Measurements from ENCODE around the gene ST3GAL5.

The ST3GAL5 gene

GRCh38 chr2:85797921-85798320 is 90.9 kb downstream of the ST3GAL5 start:
- peaks cover 1% of the 10 kb centered on the region; the same call in 1 of the 2 replicates for H3K27me3 ChIP-seq (replicated peaks; ENCODE audit: control insufficient read depth, insufficient read depth, low read length)
- H3K4me3 ChIP-seq (replicated peaks; ENCODE audit: low read depth, low read length): no peak overlapping the region
- no peak for DNase-seq (ENCODE audit: extremely low read depth, insufficient read length)
- no peaks in the 10 kb centered on the region for H3K36me3 ChIP-seq (ENCODE audit: control insufficient read depth, insufficient read depth, low read length)
- TF ChIP-seq CTCF (IDR thresholded peaks at IDR 0.05; ENCODE audit: insufficient read depth, low read length, poor library complexity, severe bottlenecking): no peak

- peaks cover 1% of the 10 kb centered on the region for H3K27me3 ChIP-seq (replicated peaks; ENCODE audit: control insufficient read depth, insufficient read depth, low read length)
- DNase-seq (ENCODE audit: extremely low read depth, insufficient read length): no peak
- TF ChIP-seq CTCF (IDR thresholded peaks at IDR 0.05; ENCODE audit: insufficient read depth, low read length, poor library complexity, severe bottlenecking): no peak
- H3K4me3 ChIP-seq (replicated peaks; ENCODE audit: low read depth, low read length): no peak overlapping the region
- H3K36me3 ChIP-seq (ENCODE audit: control insufficient read depth, insufficient read depth, low read length): no peaks in the 10 kb centered on the region
Measured at GRCh38 chr2:85797263-85797660, 91.5 kb downstream of the ST3GAL5 start.

GRCh38 chr2:85796341-85797262 is 92.2 kb downstream of the ST3GAL5 start:
- no peaks in the 10 kb centered on the region for H3K36me3 ChIP-seq (ENCODE audit: control insufficient read depth, insufficient read depth, low read length)
- TF ChIP-seq CTCF (IDR thresholded peaks at IDR 0.05; ENCODE audit: insufficient read depth, low read length, poor library complexity, severe bottlenecking): no peak
- H3K4me3 ChIP-seq (replicated peaks; ENCODE audit: low read depth, low read length): no peak overlapping the region
- peaks cover 4% of the 10 kb centered on the region for H3K27me3 ChIP-seq (replicated peaks; ENCODE audit: control insufficient read depth, insufficient read depth, low read length)
- DNase-seq (ENCODE audit: extremely low read depth, insufficient read length): no peak

- no peak overlapping the region for H3K4me3 ChIP-seq (replicated peaks; ENCODE audit: low read depth, low read length)
- H3K27me3 ChIP-seq (replicated peaks; ENCODE audit: control insufficient read depth, insufficient read depth, low read length): peaks cover 4% of the 10 kb centered on the region
- no peak for DNase-seq (ENCODE audit: extremely low read depth, insufficient read length)
- TF ChIP-seq CTCF (IDR thresholded peaks at IDR 0.05; ENCODE audit: insufficient read depth, low read length, poor library complexity, severe bottlenecking): no peak
- no peaks in the 10 kb centered on the region for H3K36me3 ChIP-seq (ENCODE audit: control insufficient read depth, insufficient read depth, low read length)
Measured at GRCh38 chr2:85796046-85796340, 92.8 kb downstream of the ST3GAL5 start.

GRCh38 chr2:85795331-85796045 is 93.3 kb downstream of the ST3GAL5 start:
- Histone ChIP-seq H3K27me3 (replicated peaks; ENCODE audit: control insufficient read depth, insufficient read depth, low read length) (peaks cover 4% of the 10 kb centered on the region), H3K4me3 (replicated peaks; ENCODE audit: low read depth, low read length) (no peak overlapping the region), H3K36me3 (ENCODE audit: control insufficient read depth, insufficient read depth, low read length) (no peaks in the 10 kb centered on the region)
- TF ChIP-seq CTCF (IDR thresholded peaks at IDR 0.05; ENCODE audit: insufficient read depth, low read length, poor library complexity, severe bottlenecking): no peak
- DNase-seq (ENCODE audit: extremely low read depth, insufficient read length): no peak

Measured in GM06990 (cell line).